ENCODE data around the gene CNNM2.

The CNNM2 gene

DNA sequence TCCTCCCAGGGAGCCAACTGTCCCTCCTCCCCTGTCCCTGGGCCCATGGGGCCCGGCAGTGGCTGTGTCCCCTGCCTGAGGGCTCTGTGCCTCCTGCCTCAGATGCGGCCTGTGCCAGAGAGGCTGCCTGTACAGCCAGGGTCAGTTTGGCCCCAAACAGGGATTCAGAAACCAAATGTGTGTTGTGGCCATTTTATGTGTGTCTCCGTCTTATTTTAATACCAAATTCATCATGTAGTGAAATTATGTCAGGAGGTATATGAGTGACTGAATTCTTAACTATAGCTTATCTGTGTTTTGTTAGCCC lies 160.2 kb downstream of the CNNM2 start:
- no peak overlapping the region for H3K9ac ChIP-seq (ENCODE audit: low read depth in 1 of 2, low read length in 2 of 2)
- H3K9me3 ChIP-seq (ENCODE audit: control insufficient read depth in 1 of 2, low read length in 2 of 2): no peaks in the 10 kb centered on the region
- no peak overlapping the region for H3K4me3 ChIP-seq (ENCODE audit: low read depth in 1 of 2, low read length in 2 of 2)
- H3K36me3 ChIP-seq (ENCODE audit: control insufficient read depth in 1 of 2, insufficient read depth in 2 of 2, low read length in 2 of 2): peaks cover 0 to 32% of the 10 kb centered on the region in 2 donors
- no peaks in the 10 kb centered on the region for H3K27me3 ChIP-seq (ENCODE audit: control insufficient read depth in 1 of 2, insufficient read depth in 2 of 2, low read length in 2 of 2)
- H3K4me1 ChIP-seq (ENCODE audit: control insufficient read depth in 1 of 2, insufficient read depth in 2 of 2, low read length in 2 of 2): no peaks in the 10 kb centered on the region
- H3K27ac ChIP-seq (ENCODE audit: low read depth, low read length): no peak overlapping the region

- Histone ChIP-seq H3K27me3 (ENCODE audit: control insufficient read depth in 1 of 2, insufficient read depth in 2 of 2, low read length in 2 of 2) (no peaks in the 10 kb centered on the region), H3K9me3 (ENCODE audit: control insufficient read depth in 1 of 2, low read length in 2 of 2) (no peaks in the 10 kb centered on the region), H3K27ac (ENCODE audit: low read depth, low read length) (no peak overlapping the region), H3K9ac (ENCODE audit: low read depth in 1 of 2, low read length in 2 of 2) (no peak overlapping the region), H3K36me3 (ENCODE audit: control insufficient read depth in 1 of 2, insufficient read depth in 2 of 2, low read length in 2 of 2) (peaks cover under 1 to 36% of the 10 kb centered on the region in 2 donors), H3K4me3 (ENCODE audit: low read depth in 1 of 2, low read length in 2 of 2) (no peak overlapping the region), H3K4me1 (ENCODE audit: control insufficient read depth in 1 of 2, insufficient read depth in 2 of 2, low read length in 2 of 2) (no peaks in the 10 kb centered on the region)
Measured at GRCh38 chr10:103078676-103079075, 160.6 kb downstream of the CNNM2 start.

DNA sequence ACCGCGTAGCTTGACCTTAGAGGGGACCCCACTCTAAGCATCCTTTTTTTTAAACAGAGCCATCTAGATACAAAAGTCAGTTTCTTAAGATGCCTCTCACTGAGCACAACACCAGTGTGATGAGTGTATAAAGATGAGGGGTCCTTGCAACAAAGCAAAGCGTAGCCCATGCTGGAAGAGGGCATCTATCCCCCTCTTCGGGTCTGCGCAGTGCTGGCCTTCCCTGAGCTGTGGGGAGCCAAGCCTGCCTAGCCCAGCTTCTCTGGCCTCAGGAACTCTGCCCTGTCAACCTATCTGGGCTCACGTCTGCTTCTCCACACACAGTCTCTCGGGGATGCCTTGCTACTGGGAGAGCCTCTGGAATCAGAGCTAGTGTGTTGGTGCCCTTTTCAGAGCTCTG lies 161.0 kb downstream of the CNNM2 start:
- Histone ChIP-seq H3K9ac (ENCODE audit: low read depth in 1 of 2, low read length in 2 of 2) (no peak overlapping the region), H3K27ac (ENCODE audit: low read depth, low read length) (no peak overlapping the region), H3K9me3 (ENCODE audit: control insufficient read depth in 1 of 2, low read length in 2 of 2) (no peaks in the 10 kb centered on the region), H3K27me3 (ENCODE audit: control insufficient read depth in 1 of 2, insufficient read depth in 2 of 2, low read length in 2 of 2) (no peaks in the 10 kb centered on the region), H3K4me1 (ENCODE audit: control insufficient read depth in 1 of 2, insufficient read depth in 2 of 2, low read length in 2 of 2) (no peaks in the 10 kb centered on the region), H3K4me3 (ENCODE audit: low read depth in 1 of 2, low read length in 2 of 2) (no peak overlapping the region), H3K36me3 (ENCODE audit: control insufficient read depth in 1 of 2, insufficient read depth in 2 of 2, low read length in 2 of 2) (peaks cover 3 to 40% of the 10 kb centered on the region in 2 donors)

DNA sequence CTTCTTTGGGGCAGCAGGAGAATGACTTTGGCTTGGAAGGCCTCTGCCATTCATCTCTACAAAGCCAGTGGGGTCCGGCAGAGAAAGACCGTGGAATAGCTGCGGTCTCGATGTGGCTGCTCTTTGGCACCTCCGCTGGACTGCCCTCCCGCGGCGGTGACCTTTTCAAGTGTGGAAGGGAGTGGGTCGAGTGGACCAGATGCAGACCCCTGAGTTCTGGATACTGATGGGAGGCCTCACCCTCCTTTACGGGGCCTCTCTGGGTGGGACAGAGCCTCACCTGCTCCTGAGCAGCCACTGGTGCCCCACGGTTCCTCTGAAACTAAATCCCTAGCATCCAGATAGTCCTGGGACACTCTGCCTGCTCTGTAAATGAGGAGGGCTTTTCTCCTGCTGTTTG lies 161.9 kb downstream of the CNNM2 start:
- Histone ChIP-seq H3K36me3 (ENCODE audit: control insufficient read depth in 1 of 2, insufficient read depth in 2 of 2, low read length in 2 of 2) (peaks cover 3 to 45% of the 10 kb centered on the region in 2 donors), H3K27me3 (ENCODE audit: control insufficient read depth in 1 of 2, insufficient read depth in 2 of 2, low read length in 2 of 2) (no peaks in the 10 kb centered on the region), H3K4me3 (ENCODE audit: low read depth in 1 of 2, low read length in 2 of 2) (no peak overlapping the region), H3K9me3 (ENCODE audit: control insufficient read depth in 1 of 2, low read length in 2 of 2) (no peaks in the 10 kb centered on the region), H3K4me1 (ENCODE audit: control insufficient read depth in 1 of 2, insufficient read depth in 2 of 2, low read length in 2 of 2) (no peaks in the 10 kb centered on the region), H3K27ac (ENCODE audit: low read depth, low read length) (no peak overlapping the region), H3K9ac (ENCODE audit: low read depth in 1 of 2, low read length in 2 of 2) (no peak overlapping the region)

DNA sequence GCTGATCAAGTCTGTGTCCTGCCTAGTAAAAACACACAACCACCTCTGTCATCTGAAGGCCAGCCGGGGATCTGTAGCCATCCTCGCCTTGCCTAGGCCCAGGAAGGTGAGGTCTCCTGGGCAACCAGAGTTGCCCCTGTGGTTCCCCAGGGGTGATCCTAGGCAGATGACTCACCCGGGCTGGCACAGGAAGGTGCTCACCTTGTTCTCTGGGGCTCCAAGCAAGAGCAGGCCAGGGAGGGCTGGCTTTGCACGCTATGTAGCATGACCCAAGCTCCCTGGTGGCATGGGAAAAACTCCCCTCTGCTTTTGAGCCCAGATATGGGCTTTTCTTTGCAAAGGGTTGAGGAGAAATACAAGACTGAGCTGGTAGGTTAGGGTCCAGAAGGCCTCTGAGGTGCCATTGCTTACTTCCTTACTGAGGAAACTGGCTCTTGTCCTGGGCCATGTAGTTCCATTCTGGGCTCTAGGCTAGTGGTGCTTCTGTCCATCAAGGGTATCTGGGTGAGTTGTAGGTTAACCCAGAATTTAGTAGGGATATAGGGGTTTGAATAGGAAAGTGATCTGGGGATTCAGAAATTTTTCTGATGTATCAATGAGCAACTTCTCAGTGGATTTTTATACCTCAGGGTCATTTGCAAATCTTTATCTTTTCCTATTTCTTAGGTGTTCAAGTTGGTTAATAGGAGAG lies 162.9 kb downstream of the CNNM2 start:
- H3K27me3 ChIP-seq (ENCODE audit: control insufficient read depth in 1 of 2, insufficient read depth in 2 of 2, low read length in 2 of 2): no peaks in the 10 kb centered on the region
- peaks cover 3 to 51% of the 10 kb centered on the region in 2 donors for H3K36me3 ChIP-seq (ENCODE audit: control insufficient read depth in 1 of 2, insufficient read depth in 2 of 2, low read length in 2 of 2)
- no peak overlapping the region for H3K9ac ChIP-seq (ENCODE audit: low read depth in 1 of 2, low read length in 2 of 2)
- no peaks in the 10 kb centered on the region for H3K9me3 ChIP-seq (ENCODE audit: control insufficient read depth in 1 of 2, low read length in 2 of 2)
- H3K4me3 ChIP-seq (ENCODE audit: low read depth in 1 of 2, low read length in 2 of 2): no peak overlapping the region
- no peak overlapping the region for H3K27ac ChIP-seq (ENCODE audit: low read depth, low read length)
- H3K4me1 ChIP-seq (ENCODE audit: control insufficient read depth in 1 of 2, insufficient read depth in 2 of 2, low read length in 2 of 2): no peaks in the 10 kb centered on the region

- Histone ChIP-seq H3K27ac (ENCODE audit: low read depth, low read length) (no peak overlapping the region), H3K9ac (ENCODE audit: low read depth in 1 of 2, low read length in 2 of 2) (no peak overlapping the region), H3K4me3 (ENCODE audit: low read depth in 1 of 2, low read length in 2 of 2) (no peak overlapping the region), H3K4me1 (ENCODE audit: control insufficient read depth in 1 of 2, insufficient read depth in 2 of 2, low read length in 2 of 2) (no peaks in the 10 kb centered on the region), H3K9me3 (ENCODE audit: control insufficient read depth in 1 of 2, low read length in 2 of 2) (no peaks in the 10 kb centered on the region), H3K36me3 (ENCODE audit: control insufficient read depth in 1 of 2, insufficient read depth in 2 of 2, low read length in 2 of 2) (peaks cover 5 to 49% of the 10 kb centered on the region in 2 donors), H3K27me3 (ENCODE audit: control insufficient read depth in 1 of 2, insufficient read depth in 2 of 2, low read length in 2 of 2) (no peaks in the 10 kb centered on the region)
Measured at GRCh38 chr10:103082683-103083082, 164.6 kb downstream of the CNNM2 start.

- H3K4me1 ChIP-seq (ENCODE audit: control insufficient read depth in 1 of 2, insufficient read depth in 2 of 2, low read length in 2 of 2): no peaks in the 10 kb centered on the region
- no peaks in the 10 kb centered on the region for H3K27me3 ChIP-seq (ENCODE audit: control insufficient read depth in 1 of 2, insufficient read depth in 2 of 2, low read length in 2 of 2)
- no peaks in the 10 kb centered on the region for H3K9me3 ChIP-seq (ENCODE audit: control insufficient read depth in 1 of 2, low read length in 2 of 2)
- H3K9ac ChIP-seq (ENCODE audit: low read depth in 1 of 2, low read length in 2 of 2): no peak overlapping the region
- H3K36me3 ChIP-seq (ENCODE audit: control insufficient read depth in 1 of 2, insufficient read depth in 2 of 2, low read length in 2 of 2): peaks cover 9 to 47% of the 10 kb centered on the region in 2 donors
- H3K4me3 ChIP-seq (ENCODE audit: low read depth in 1 of 2, low read length in 2 of 2): no peak overlapping the region
- no peak overlapping the region for H3K27ac ChIP-seq (ENCODE audit: low read depth, low read length)
Measured at GRCh38 chr10:103083266-103083976, 165.3 kb downstream of the CNNM2 start.

DNA sequence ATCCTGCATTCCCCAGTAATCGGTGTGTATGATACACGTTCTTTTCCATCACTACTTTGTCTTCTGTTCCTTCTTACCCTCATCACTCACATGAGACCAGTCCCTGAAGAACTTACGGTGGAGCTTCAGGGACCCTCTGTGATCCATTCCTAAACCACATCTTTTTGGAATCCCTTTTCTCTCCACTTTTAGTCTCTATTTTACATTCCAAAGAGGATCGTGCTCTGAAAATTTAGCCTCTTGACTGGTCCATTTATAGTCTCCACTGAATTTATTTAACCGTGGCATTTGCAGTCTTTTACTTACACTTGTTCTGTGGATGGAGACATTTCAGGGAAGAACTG lies 165.9 kb downstream of the CNNM2 start:
- H3K4me3 ChIP-seq (ENCODE audit: low read depth in 1 of 2, low read length in 2 of 2): no peak overlapping the region
- H3K27ac ChIP-seq (ENCODE audit: low read depth, low read length): no peak overlapping the region
- no peaks in the 10 kb centered on the region for H3K4me1 ChIP-seq (ENCODE audit: control insufficient read depth in 1 of 2, insufficient read depth in 2 of 2, low read length in 2 of 2)
- peaks cover 13 to 48% of the 10 kb centered on the region in 2 donors for H3K36me3 ChIP-seq (ENCODE audit: control insufficient read depth in 1 of 2, insufficient read depth in 2 of 2, low read length in 2 of 2)
- H3K9me3 ChIP-seq (ENCODE audit: control insufficient read depth in 1 of 2, low read length in 2 of 2): no peaks in the 10 kb centered on the region
- no peaks in the 10 kb centered on the region for H3K27me3 ChIP-seq (ENCODE audit: control insufficient read depth in 1 of 2, insufficient read depth in 2 of 2, low read length in 2 of 2)
- H3K9ac ChIP-seq (ENCODE audit: low read depth in 1 of 2, low read length in 2 of 2): no peak overlapping the region

DNA sequence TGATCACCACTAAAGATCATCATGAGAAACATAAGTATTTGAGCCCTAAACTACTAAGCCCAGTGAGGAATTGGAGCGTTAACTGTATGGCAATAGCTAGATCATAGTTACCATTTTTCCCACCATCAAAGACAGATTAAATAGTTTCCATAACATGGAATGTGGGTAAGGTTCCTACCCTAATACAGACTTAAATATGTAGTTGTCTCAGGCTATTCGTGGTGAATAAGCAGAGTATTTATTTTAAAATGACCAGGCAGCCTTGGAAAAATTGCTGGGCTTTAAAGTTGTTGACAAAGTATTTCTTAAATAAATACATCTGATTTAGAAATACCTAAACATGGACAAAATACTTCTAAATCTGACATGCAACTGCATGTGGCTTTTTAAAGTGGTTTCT lies 168.2 kb downstream of the CNNM2 start:
- H3K4me3 ChIP-seq (ENCODE audit: low read depth in 1 of 2, low read length in 2 of 2): no peak overlapping the region
- H3K27ac ChIP-seq (ENCODE audit: low read depth, low read length): no peak overlapping the region
- H3K27me3 ChIP-seq (ENCODE audit: control insufficient read depth in 1 of 2, insufficient read depth in 2 of 2, low read length in 2 of 2): no peaks in the 10 kb centered on the region
- H3K4me1 ChIP-seq (ENCODE audit: control insufficient read depth in 1 of 2, insufficient read depth in 2 of 2, low read length in 2 of 2): no peaks in the 10 kb centered on the region
- H3K9me3 ChIP-seq (ENCODE audit: control insufficient read depth in 1 of 2, low read length in 2 of 2): no peaks in the 10 kb centered on the region
- H3K36me3 ChIP-seq (ENCODE audit: control insufficient read depth in 1 of 2, insufficient read depth in 2 of 2, low read length in 2 of 2): peaks cover 27 to 71% of the 10 kb centered on the region in 2 donors
- H3K9ac ChIP-seq (ENCODE audit: low read depth in 1 of 2, low read length in 2 of 2): no peak overlapping the region

DNA sequence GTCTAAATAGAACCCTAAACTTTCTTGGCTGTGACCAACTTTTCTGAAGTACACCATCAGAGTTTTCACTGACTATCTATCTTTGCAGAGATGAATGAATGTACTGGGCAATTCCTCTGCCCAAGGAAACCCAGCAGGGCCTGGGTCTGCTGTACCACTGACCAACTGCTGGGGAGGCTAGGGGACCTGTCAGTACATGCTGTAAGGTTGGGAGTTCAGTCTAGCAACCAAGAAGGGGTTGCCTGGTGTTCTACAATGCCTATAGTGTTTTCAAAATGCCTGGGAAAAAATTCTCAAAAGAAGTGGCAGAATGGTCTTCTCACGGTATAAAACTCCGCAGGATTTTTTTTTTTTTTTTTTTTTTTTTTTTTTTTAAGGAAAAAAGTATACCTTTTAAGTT lies 168.7 kb downstream of the CNNM2 start:
- Histone ChIP-seq H3K27ac (ENCODE audit: low read depth, low read length) (no peak overlapping the region), H3K36me3 (ENCODE audit: control insufficient read depth in 1 of 2, insufficient read depth in 2 of 2, low read length in 2 of 2) (peaks cover 27 to 76% of the 10 kb centered on the region in 2 donors), H3K4me3 (ENCODE audit: low read depth in 1 of 2, low read length in 2 of 2) (no peak overlapping the region)

More for the DNA sequence above, 168.7 kb downstream of the CNNM2 start:
- no peak overlapping the region for H3K9ac ChIP-seq (ENCODE audit: low read depth in 1 of 2, low read length in 2 of 2)
- H3K4me1 ChIP-seq (ENCODE audit: control insufficient read depth in 1 of 2, insufficient read depth in 2 of 2, low read length in 2 of 2): no peaks in the 10 kb centered on the region
- no peaks in the 10 kb centered on the region for H3K27me3 ChIP-seq (ENCODE audit: control insufficient read depth in 1 of 2, insufficient read depth in 2 of 2, low read length in 2 of 2)
- no peaks in the 10 kb centered on the region for H3K9me3 ChIP-seq (ENCODE audit: control insufficient read depth in 1 of 2, low read length in 2 of 2)

All from duodenal mucosa (tissue), 2 donors.